Measurements from ENCODE around the gene SHCBP1. TPM values are rescaled to one million over a fixed set of nuclear protein-coding genes. Genes with fewer than 3 reads are reported as not detected.
A peak's percentile ranks its signal among the peaks of the same experiment; 100 is the strongest.

The SHCBP1 gene
- total and polyA plus RNA-seq, 9 of the 15 experiments (the other 6 are each of a cell fraction or from before 2014, with no cell fraction given): 6.2 to 29.6 (median 19.7) TPM

- TF ChIP-seq ZNF354B (CRISPR knock-in tag; IDR thresholded peaks at IDR 0.05) (no peak), STAT5A (IDR thresholded peaks at IDR 0.05; ENCODE audit: borderline replicate concordance, low read length) (no peak), PBX2 (CRISPR knock-in tag; IDR thresholded peaks at IDR 0.05; ENCODE audit: low read depth) (0 out of 2 replicates have a peak, but pooled peaks have one; percentile 39), PBX2 (tag; conservative IDR thresholded peaks at IDR 0.05; ENCODE audit: low read depth) (no peak), CREBBP (IDR thresholded peaks at IDR 0.05; ENCODE audit: low read depth, low read length) (no peak), PML (IDR thresholded peaks at IDR 0.05; ENCODE audit: low read length) (peak; percentile 45), SNIP1 (IDR thresholded peaks at IDR 0.05; ENCODE audit: low read depth) (no peak), FIP1L1 (IDR thresholded peaks at IDR 0.05; ENCODE audit: low read depth, low read length, poor library complexity, severe bottlenecking) (no peak), E2F4 (CRISPR knock-in tag; IDR thresholded peaks at IDR 0.05; ENCODE audit: low read depth) (peak; percentile 98), MAX (CRISPR knock-in tag; IDR thresholded peaks at IDR 0.05) (peak; percentile 42; the same call in 1 of the 2 replicates), RBBP5 (IDR thresholded peaks at IDR 0.05; ENCODE audit: borderline replicate concordance, insufficient read depth, low read length, poor library complexity, severe bottlenecking) (peak; percentile 87), EZH2 (IDR thresholded peaks at IDR 0.05; ENCODE audit: borderline replicate concordance, low read depth, low read length) (no peak), SIN3B (IDR thresholded peaks at IDR 0.05; ENCODE audit: low read depth) (peak; percentile 89), MAFG (tag; conservative IDR thresholded peaks at IDR 0.05) (no peak), EP300 (IDR thresholded peaks at IDR 0.05; ENCODE audit: low read length) (no peak; the same call in 1 of the 2 replicates), RAD51 (IDR thresholded peaks at IDR 0.05; ENCODE audit: borderline replicate concordance, low read depth) (no peak), ZNF507 (tag; conservative IDR thresholded peaks at IDR 0.05) (no peak), STAG1 (CRISPR knock-in tag; IDR thresholded peaks at IDR 0.05; ENCODE audit: borderline replicate concordance) (no peak), ZNF282 (CRISPR knock-in tag; IDR thresholded peaks at IDR 0.05) (no peak), MBD2 (IDR thresholded peaks at IDR 0.05; ENCODE audit: borderline replicate concordance, low read depth) (peak; percentile 54; the same call in 1 of the 2 replicates), IFI16 (CRISPR knock-in tag; IDR thresholded peaks at IDR 0.05) (no peak), ETS1 (conservative IDR thresholded peaks at IDR 0.05; ENCODE audit: control insufficient read depth, low read depth, low read length) (peak; percentile 89; the same call in 1 of the 2 replicates), CHD1 (IDR thresholded peaks at IDR 0.05; ENCODE audit: low read length) (peak; percentile 23), DIDO1 (tag; IDR thresholded peaks at IDR 0.05; ENCODE audit: low read depth) (no peak)
These were observed at the start of gene SHCBP1 (continued) for GRCh38 chr16:46621006-46621933.

All from K562 (cell line).